Sciatic nerve (tissue), 1 donor: ENCODE data around the gene CCDC86. TPM values are rescaled to one million over a fixed set of nuclear protein-coding genes. Genes with fewer than 3 reads are reported as not detected.

Source experiments
- total RNA-seq: library from RNA; stranded (reverse); fragmentation: NEBNext Ultra II Directional; extraction: Animal tissue kit (Norgen Biotek cat#: 25700); gene quantifications from one replicate; pipeline ENCODE4 v1.2.1, GENCODE V29; 2021
- donor health status: DM: no; HTN: no; CAD: no.

CCDC86 gene
- total RNA-seq, 1 donor from 2014 or later = 16.5 TPM

Other genes with a start within 250 kb of the CCDC86 start
- gene MS4A8, start 142.5 kb upstream of the CCDC86 start, total RNA-seq = not detected
- not detected for gene MS4A18, start 117.4 kb upstream of the CCDC86 start, total RNA-seq
- not detected for gene MS4A15, start 85.2 kb upstream of the CCDC86 start, total RNA-seq
- gene MS4A10, start 56.8 kb upstream of the CCDC86 start, total RNA-seq = not detected
- 1.1 TPM for gene PTGDR2, start 13.8 kb downstream of the CCDC86 start, total RNA-seq
- 0.85 TPM for gene ZP1, start 25.4 kb downstream of the CCDC86 start, total RNA-seq
- 50.7 TPM for gene PRPF19, start 64.5 kb downstream of the CCDC86 start, total RNA-seq
- gene TMEM109, start 72.0 kb downstream of the CCDC86 start, total RNA-seq = 128 TPM
- gene TMEM132A, start 82.3 kb downstream of the CCDC86 start, total RNA-seq = 34.2 TPM
- 49.4 TPM for gene SLC15A3, start 110.1 kb downstream of the CCDC86 start, total RNA-seq
- gene CD6, start 129.6 kb downstream of the CCDC86 start, total RNA-seq = 2.5 TPM